Karpas-422 (cell line): ENCODE data around the gene OR4E1. TPM values are rescaled to one million over a fixed set of nuclear protein-coding genes. Genes with fewer than 3 reads are reported as not detected.

Experiments
- small RNA-seq: library from RNA; depleted of rRNA; stranded (forward); fragments of <200 nt; gene quantifications from one replicate; pipeline ENCODE3, GENCODE V24; 2014
- total RNA-seq: library from RNA; depleted of rRNA; stranded (reverse); fragments of >200 nt; shearing (Covaris generic); gene quantifications from 2 replicates; pipeline ENCODE4 v1.2.3, GENCODE V29; 2014; ENCODE audit warnings: low replicate concordance; rRNA removed

OR4E1 gene
- total RNA-seq, 1 experiment from 2014 or later: not detected

Small RNA genes lying within 50 kb of the gene (small RNA-seq; reads per million reads assigned to genes)
- gene AC243972.3: not detected

Other genes with a start within 250 kb of the OR4E1 start
- gene CHD8, start 217.7 kb downstream of the OR4E1 start, total RNA-seq: 152 and 158 TPM in 2 replicates
- gene RAB2B, start 196.9 kb downstream of the OR4E1 start, total RNA-seq: 37.6 and 40.3 TPM in 2 replicates
- 32.3 and 56.7 TPM in 2 replicates for gene TOX4, start 196.6 kb downstream of the OR4E1 start, total RNA-seq
- gene METTL3, start 162.5 kb downstream of the OR4E1 start, total RNA-seq: 83.1 and 105 TPM in 2 replicates
- not detected in 2 replicates for gene SALL2, start 147.5 kb downstream of the OR4E1 start, total RNA-seq
- gene OR10G3, start 93.7 kb downstream of the OR4E1 start, total RNA-seq: not detected in 2 replicates
- not detected in 2 replicates for gene OR10G2, start 38.9 kb downstream of the OR4E1 start, total RNA-seq
- not detected in 2 replicates for gene OR4E2, start 20.0 kb downstream of the OR4E1 start, total RNA-seq